Measurements from ENCODE around the gene ZNF536.

The ZNF536 gene

GRCh38 chr19:30335306-30335886, 36.8 kb upstream of the ZNF536 start:
- H3K4me3 ChIP-seq (ENCODE audit: low read depth, low read length) = no peak overlapping the region
- TF ChIP-seq CTCF (IDR thresholded peaks at IDR 0.05; ENCODE audit: insufficient read depth, low read depth, low read length, missing control alignments) = no peak
- DNase-seq (ENCODE audit: low read depth) = no peak

- DNase-seq (ENCODE audit: low read depth) = no peak
- no peak overlapping the region for H3K4me3 ChIP-seq (ENCODE audit: low read depth, low read length)
- no peak for TF ChIP-seq CTCF (IDR thresholded peaks at IDR 0.05; ENCODE audit: insufficient read depth, low read depth, low read length, missing control alignments)
These were observed 35.9 kb upstream of the ZNF536 start for GRCh38 chr19:30336290-30336689.

GRCh38 chr19:30338041-30338456, 34.1 kb upstream of the ZNF536 start:
- no peak for TF ChIP-seq CTCF (IDR thresholded peaks at IDR 0.05; ENCODE audit: insufficient read depth, low read depth, low read length, missing control alignments)
- H3K4me3 ChIP-seq (ENCODE audit: low read depth, low read length) = no peak overlapping the region
- DNase-seq (ENCODE audit: low read depth) = no peak

GRCh38 chr19:30338878-30339623, 33.1 kb upstream of the ZNF536 start:
- H3K4me3 ChIP-seq (ENCODE audit: low read depth, low read length) = no peak overlapping the region
- no peak for DNase-seq (ENCODE audit: low read depth)
- no peak for TF ChIP-seq CTCF (IDR thresholded peaks at IDR 0.05; ENCODE audit: insufficient read depth, low read depth, low read length, missing control alignments)

- DNase-seq (ENCODE audit: low read depth) = no peak
- H3K4me3 ChIP-seq (ENCODE audit: low read depth, low read length) = no peak overlapping the region
- no peak for TF ChIP-seq CTCF (IDR thresholded peaks at IDR 0.05; ENCODE audit: insufficient read depth, low read depth, low read length, missing control alignments)
These were observed 32.3 kb upstream of the ZNF536 start for GRCh38 chr19:30339624-30340525.

- no peak overlapping the region for H3K4me3 ChIP-seq (ENCODE audit: low read depth, low read length)
- DNase-seq (ENCODE audit: low read depth) = no peak
These were observed 31.2 kb upstream of the ZNF536 start for GRCh38 chr19:30340771-30341561.

More at GRCh38 chr19:30340771-30341561, 31.2 kb upstream of the ZNF536 start:
- TF ChIP-seq CTCF (IDR thresholded peaks at IDR 0.05; ENCODE audit: insufficient read depth, low read depth, low read length, missing control alignments) = no peak
